ENCODE data around the gene THAP8.

The THAP8 gene

DNA sequence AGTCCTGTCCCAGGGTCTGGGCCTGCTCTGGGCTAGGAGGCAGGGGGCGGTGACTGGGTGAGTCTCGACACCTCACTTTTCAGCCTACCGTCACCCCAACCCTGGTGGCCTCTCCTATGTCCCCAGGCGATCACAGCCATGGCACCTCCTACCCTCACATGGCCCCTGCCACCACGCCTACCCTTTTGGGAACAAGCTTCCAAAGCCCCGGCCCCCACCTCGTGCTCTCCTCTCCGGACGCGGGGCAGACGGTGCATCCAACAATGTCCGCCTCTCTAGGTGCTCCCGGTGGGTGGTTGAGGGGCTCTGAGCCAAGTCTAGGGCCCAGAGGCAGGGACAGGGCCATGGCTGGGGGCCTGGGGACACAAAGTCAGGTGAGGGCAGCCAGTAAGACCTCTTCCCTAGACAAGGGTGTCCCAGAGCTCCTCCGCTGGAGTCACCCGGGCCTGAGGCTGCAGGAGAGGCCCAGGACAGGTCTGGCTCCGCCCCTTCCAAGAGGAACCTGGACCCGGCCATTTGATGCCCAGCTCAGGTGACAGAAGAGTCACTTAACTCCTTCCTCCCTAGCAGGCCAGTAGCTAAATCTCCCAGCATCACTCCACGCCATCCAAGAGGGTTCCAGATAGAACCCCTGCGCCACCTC lies 45.6 kb downstream of the THAP8 start, which contains the start of gene SYNE4:
Gene SYNE4 (minus strand): TSS at position 478 of the 643 bp plus-strand sequence. CDS start 132 bp downstream, at position 346.
- no peak for FAIRE-seq
- TF ChIP-seq, protein P1, sequence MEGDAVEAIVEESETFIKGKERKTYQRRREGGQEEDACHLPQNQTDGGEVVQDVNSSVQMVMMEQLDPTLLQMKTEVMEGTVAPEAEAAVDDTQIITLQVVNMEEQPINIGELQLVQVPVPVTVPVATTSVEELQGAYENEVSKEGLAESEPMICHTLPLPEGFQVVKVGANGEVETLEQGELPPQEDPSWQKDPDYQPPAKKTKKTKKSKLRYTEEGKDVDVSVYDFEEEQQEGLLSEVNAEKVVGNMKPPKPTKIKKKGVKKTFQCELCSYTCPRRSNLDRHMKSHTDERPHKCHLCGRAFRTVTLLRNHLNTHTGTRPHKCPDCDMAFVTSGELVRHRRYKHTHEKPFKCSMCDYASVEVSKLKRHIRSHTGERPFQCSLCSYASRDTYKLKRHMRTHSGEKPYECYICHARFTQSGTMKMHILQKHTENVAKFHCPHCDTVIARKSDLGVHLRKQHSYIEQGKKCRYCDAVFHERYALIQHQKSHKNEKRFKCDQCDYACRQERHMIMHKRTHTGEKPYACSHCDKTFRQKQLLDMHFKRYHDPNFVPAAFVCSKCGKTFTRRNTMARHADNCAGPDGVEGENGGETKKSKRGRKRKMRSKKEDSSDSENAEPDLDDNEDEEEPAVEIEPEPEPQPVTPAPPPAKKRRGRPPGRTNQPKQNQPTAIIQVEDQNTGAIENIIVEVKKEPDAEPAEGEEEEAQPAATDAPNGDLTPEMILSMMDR (IDR thresholded peaks at IDR 0.05; ENCODE audit: insufficient read depth, missing control alignments), result no peak
- DNase-seq (ENCODE audit: insufficient read length, low spot score), result no peak

DNA sequence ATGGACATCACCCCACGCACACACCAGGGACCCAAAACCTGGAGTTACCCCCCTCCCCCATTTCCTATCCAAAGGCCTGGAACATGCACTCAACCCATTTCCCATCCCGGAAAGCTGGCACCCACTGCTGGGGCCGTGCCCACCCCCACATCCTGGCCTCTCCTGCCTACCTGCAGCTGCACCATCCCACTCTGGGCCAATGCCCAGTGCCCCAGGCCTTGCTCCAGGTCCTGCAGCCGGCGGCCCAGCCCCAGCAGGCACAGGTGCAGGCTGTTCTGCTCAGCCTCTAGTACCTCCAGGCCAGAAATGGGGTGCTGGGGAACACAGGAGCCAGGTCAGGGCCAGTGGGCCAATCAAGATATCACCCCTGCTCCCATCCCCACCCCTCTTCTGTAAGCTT lies 47.1 kb downstream of the THAP8 start:
- FAIRE-seq (no peak), DNase-seq (ENCODE audit: insufficient read length, low spot score) (no peak)
- TF ChIP-seq, protein P1 (IDR thresholded peaks at IDR 0.05; ENCODE audit: insufficient read depth, missing control alignments), result no peak

- no peak for FAIRE-seq
- TF ChIP-seq, protein P1 (IDR thresholded peaks at IDR 0.05; ENCODE audit: insufficient read depth, missing control alignments), result no peak
- no peak for DNase-seq (ENCODE audit: insufficient read length, low spot score)
These were observed 50.8 kb downstream of the THAP8 start for GRCh38 chr19:36003284-36003683.

- TF ChIP-seq, protein P1 (IDR thresholded peaks at IDR 0.05; ENCODE audit: insufficient read depth, missing control alignments), result no peak
- DNase-seq (ENCODE audit: insufficient read length, low spot score) (no peak), FAIRE-seq (no peak)
These were observed 52.5 kb downstream of the THAP8 start for GRCh38 chr19:36001605-36002004.

- no peak for DNase-seq (ENCODE audit: insufficient read length, low spot score)
- no peak for FAIRE-seq
- TF ChIP-seq, protein P1 (IDR thresholded peaks at IDR 0.05; ENCODE audit: insufficient read depth, missing control alignments), result no peak
These were observed 57.3 kb downstream of the THAP8 start for GRCh38 chr19:35996777-35997176.

DNA sequence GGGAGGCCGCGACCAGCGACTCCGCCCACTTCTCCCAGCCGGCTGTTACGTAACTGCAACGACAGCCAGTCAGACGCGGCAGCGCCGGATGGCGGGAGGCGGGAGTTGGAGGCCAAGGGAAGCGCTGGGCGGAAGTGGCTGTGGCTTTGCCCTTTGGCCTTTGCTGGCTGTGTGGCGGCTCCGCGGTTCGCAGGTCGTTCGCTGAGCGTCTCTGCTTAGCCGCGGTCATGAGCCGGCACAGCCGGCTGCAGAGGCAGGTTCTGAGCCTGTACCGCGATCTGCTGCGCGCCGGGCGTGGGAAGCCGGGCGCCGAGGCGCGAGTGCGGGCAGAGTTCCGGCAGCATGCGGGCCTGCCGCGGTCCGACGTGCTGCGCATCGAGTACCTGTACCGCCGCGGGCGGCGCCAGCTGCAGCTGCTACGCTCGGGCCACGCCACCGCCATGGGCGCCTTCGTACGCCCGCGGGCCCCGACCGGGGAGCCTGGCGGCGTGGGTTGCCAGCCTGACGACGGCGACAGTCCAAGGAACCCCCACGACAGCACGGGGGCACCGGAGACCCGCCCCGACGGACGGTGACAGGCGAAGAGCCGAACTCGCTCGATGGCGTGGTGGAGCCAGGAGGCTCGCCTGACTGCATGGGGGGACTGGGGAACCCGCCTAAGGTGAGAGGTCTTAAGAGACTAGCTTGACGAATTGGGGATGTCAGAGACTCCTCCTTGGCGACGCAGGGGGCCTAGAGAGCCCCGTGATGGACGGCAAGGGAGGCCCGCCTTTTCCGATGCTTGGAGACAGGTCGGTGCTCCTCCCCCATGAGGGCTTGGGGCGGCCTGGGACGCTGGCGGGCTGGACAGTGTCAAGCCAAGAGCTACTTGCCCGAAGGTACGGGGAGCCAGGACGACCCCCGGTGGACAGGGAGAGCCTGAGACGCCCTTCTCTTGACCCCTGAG lies 58.8 kb downstream of the THAP8 start, which contains the start of gene SDHAF1:
Gene SDHAF1 (plus strand): TSS at position 141 of the 946 bp plus-strand sequence. CDS start 87 bp downstream, at position 228.
- TF ChIP-seq, protein P1 (IDR thresholded peaks at IDR 0.05; ENCODE audit: insufficient read depth, missing control alignments), result no peak
- DNase-seq (ENCODE audit: insufficient read length, low spot score) (peak; percentile 98), FAIRE-seq (no peak)
